ENCODE results near the gene PRR29.

- TF ChIP-seq EZH2 (IDR thresholded peaks at IDR 0.05) = no peak
- no peak for TF ChIP-seq FOXP2 (optimal IDR thresholded peaks at IDR 0.05; ENCODE audit: control extremely low read depth, extremely low read length, insufficient read depth)
Observed at GRCh38 chr17:64037802-64038201, 39.7 kb downstream of the PRR29 start.

Data from SK-N-MC (cell line).